GM12878 (cell line): ENCODE results near the gene TBRG4. TPM values are rescaled to one million over a fixed set of nuclear protein-coding genes. Genes with fewer than 3 reads are reported as not detected.

Experiments used
- ATAC-seq: fragments of 200-7000 bp; cut with Tn5 transposase; 3 replicates; pipeline ENCODE4 v1.9.1; 2020; ENCODE audit warnings: mild to moderate bottlenecking, moderate library complexity
- BruUV-seq: library from RNA; stranded (reverse); fragments of 400-500 nt; replicated peaks from 2 replicates; lab custom pipeline; 2021; lab: Mats Ljungman, UMichigan
- CTCF ChIA-PET: fragments of 300-600 bp; sonication (Branson Sonifier 250); formaldehyde crosslinking; extraction: SDS; loops from one replicate; lab custom pipeline; 2021; ENCODE audit warnings: inconsistent platforms; lab: Yijun Ruan, JAX
- POLR2A ChIA-PET: fragments of 350-600 bp; formaldehyde crosslinking; extraction: SDS; loops from one replicate; lab custom pipeline; 2021; ENCODE audit warnings: inconsistent platforms; lab: Charles Lee
- RAD21 ChIA-PET: fragments of 300-600 bp; sonication (Branson Sonifier 250); formaldehyde crosslinking; loops from one replicate; lab custom pipeline; 2023; ENCODE audit warnings: antibody characterized with exemption; ENCODE audit not compliant: unreplicated experiment; lab: Charles Lee
- SMC1A ChIA-PET: fragments of 300-600 bp; sonication (Branson Sonifier 250); formaldehyde crosslinking; loops from one replicate; lab custom pipeline; 2023; ENCODE audit not compliant: unreplicated experiment, uncharacterized antibody; lab: Charles Lee
- DNase-seq: peaks from one replicate; pipeline ENCODE4 v3.0.0-alpha.2; 2011; ENCODE audit warnings: low read depth, low spot score
- FAIRE-seq: peaks from 3 replicates; lab custom pipeline; 2011; peaks lifted over from hg19 to GRCh38; lab: Jason Lieb, UNC
- H2AFZ ChIP-seq: 2 replicates; pipeline ENCODE4 v1.6.0; 2011; ENCODE audit warnings: low read depth, low read length, control low read depth; ENCODE audit not compliant: control insufficient read depth
- H3K27ac ChIP-seq: 2 replicates; pipeline ENCODE4 v1.5.1; 2011; ENCODE audit warnings: control low read depth; ENCODE audit not compliant: control insufficient read depth, insufficient read depth
- H3K27me3 ChIP-seq, 2 experiments: replicated peaks in 1 of 2; 2 replicates each; pipeline versions ENCODE4 v1.6.0 to v1.6.1; 2011; ENCODE audit warnings: low read length in 1 of 2; ENCODE audit not compliant: control insufficient read depth in 2 of 2, insufficient read depth in 2 of 2
- H3K36me3 ChIP-seq, 2 experiments: 2 replicates each; pipeline ENCODE4 v1.5.1; 2011; ENCODE audit warnings: low read length in 1 of 2; ENCODE audit not compliant: control insufficient read depth in 2 of 2, insufficient read depth in 2 of 2
- H3K4me1 ChIP-seq: 2 replicates; pipeline ENCODE4 v1.6.1; 2011; ENCODE audit warnings: mild to moderate bottlenecking, low read length, moderate library complexity, mixed read lengths; ENCODE audit not compliant: control insufficient read depth, insufficient read depth
- H3K4me2 ChIP-seq: 2 replicates; pipeline ENCODE4 v1.6.0; 2011; ENCODE audit warnings: control low read depth; ENCODE audit not compliant: control insufficient read depth, insufficient read depth
- H3K4me3 ChIP-seq: fragments of 200-600 bp; sonication (generic); 2 replicates; pipeline ENCODE4 v1.5.1; 2016
- H3K79me2 ChIP-seq: 2 replicates; pipeline ENCODE4 v1.6.0; 2011; ENCODE audit warnings: low read length; ENCODE audit not compliant: control insufficient read depth, insufficient read depth
- H3K9ac ChIP-seq: 2 replicates; pipeline ENCODE4 v1.8.0; 2011; ENCODE audit warnings: low read length, control low read depth, mixed read lengths; ENCODE audit not compliant: control insufficient read depth, insufficient read depth
- H3K9me3 ChIP-seq: replicated peaks from 3 replicates; pipeline ENCODE4 v1.5.1; 2011; ENCODE audit warnings: mild to moderate bottlenecking, low read length; ENCODE audit not compliant: control insufficient read depth, insufficient read depth
- H4K20me1 ChIP-seq: 2 replicates; pipeline ENCODE4 v1.6.0; 2011; ENCODE audit not compliant: control insufficient read depth, insufficient read depth
- BCLAF1 ChIP-seq: fragments of 450-650 bp; IDR thresholded peaks from 2 replicates; pipeline ENCODE4 v1.6.1; 2017; ENCODE audit warnings: antibody characterized with exemption, mild to moderate bottlenecking, moderate library complexity
- E2F4 ChIP-seq: IDR thresholded peaks from 2 replicates; pipeline ENCODE4 v1.6.1; 2012; ENCODE audit warnings: low read depth, low read length, improper control_type of control experiment
- EED ChIP-seq: sonication (generic); IDR thresholded peaks from 2 replicates; pipeline ENCODE4 v1.6.1; 2016; ENCODE audit warnings: antibody characterized with exemption, low read depth
- HDAC2 ChIP-seq: fragments of 200-600 bp; sonication (generic); IDR thresholded peaks from 2 replicates; pipeline ENCODE4 v1.6.1; 2017
- IRF4 ChIP-seq: IDR thresholded peaks from 2 replicates; pipeline ENCODE4 v1.6.1; 2011; ENCODE audit warnings: low read depth, low read length
- PKNOX1 ChIP-seq: fragments of 450-650 bp; IDR thresholded peaks from 2 replicates; pipeline ENCODE4 v1.6.1; 2016; ENCODE audit warnings: mild to moderate bottlenecking
- POLR2AphosphoS2 ChIP-seq: IDR thresholded peaks from 2 replicates; pipeline ENCODE4 v1.6.1; 2011; ENCODE audit warnings: low read depth, mild to moderate bottlenecking, low read length, improper control_type of control experiment, moderate library complexity
- PRDM15 ChIP-seq: fragments of 450-650 bp; formaldehyde crosslinking; IDR thresholded peaks from 2 replicates; pipeline ENCODE4 v1.4.0; 2020; ENCODE audit warnings: mild to moderate bottlenecking, moderate library complexity
- RELA ChIP-seq: fragments of 450-650 bp; IDR thresholded peaks from 2 replicates; pipeline ENCODE4 v1.8.0; 2014; ENCODE audit warnings: borderline replicate concordance; ENCODE audit not compliant: partially characterized antibody
- REST ChIP-seq: IDR thresholded peaks from 2 replicates; pipeline ENCODE4 v1.6.1; 2012; ENCODE audit warnings: mild to moderate bottlenecking, low read depth, low read length
- SIX5 ChIP-seq: IDR thresholded peaks from 2 replicates; pipeline ENCODE4 v1.6.1; 2011; ENCODE audit warnings: mild to moderate bottlenecking, low read depth, low read length, moderate library complexity; ENCODE audit not compliant: severe bottlenecking
- ZNF24 ChIP-seq: fragments of 450-650 bp; IDR thresholded peaks from 2 replicates; pipeline ENCODE4 v1.6.1; 2017; ENCODE audit warnings: antibody characterized with exemption, mild to moderate bottlenecking
- WGBS: methylation state at CpG from one replicate; pipeline ENCODE4 v1.1.6; 2016; ENCODE audit warnings: low lambda C conversion rate; ENCODE audit not compliant: insufficient replicate concordance, insufficient coverage; ENCODE audit errors: missing lambda C conversion rate; 5-methylcytosine and 5-hydroxymethylcytosine counted together
- in situ Hi-C: fragments of 300-500 bp; cut with MboI; formaldehyde crosslinking; loops from 9 replicates; pipeline ENCODE4 v1.14.3; 2018; ENCODE audit warnings: mixed read lengths
- intact Hi-C: fragments of 100-400 bp; cut with micrococcal nuclease; formaldehyde crosslinking; loops from one replicate; pipeline ENCODE4 v1.14.2; 2022; ENCODE audit not compliant: unreplicated experiment
- polyA plus RNA-seq, 11 experiments: library from polyadenylated mRNA; depleted of rRNA in 4 of 11; unstranded in 6 of 11; stranded (reverse) in 5 of 11; fragments of >200 nt; fragmentation: Nextera tagmentation in 4 of 11; fragmentation: Illumina TruSeq in 1 of 11; extraction: Ambion mirVana in 4 of 11; extraction: Trizol in 1 of 11; gene quantifications; 1 replicate in 1 of 11; 2 replicates in 10 of 11; pipeline versions ENCODE4 v1.2.1 to v1.2.3, GENCODE V29; 2011 to 2016; ENCODE audit warnings: inconsistent platforms in 2 of 11, missing spikeins in 2 of 11, low read depth in 1 of 11
- total RNA-seq, 4 experiments: library from RNA; depleted of rRNA in 3 of 4; stranded (reverse); fragments of >200 nt in 3 of 4; fragmentation: Illumina TruSeq in 1 of 4; extraction: Trizol in 1 of 4; gene quantifications; 2 replicates each; pipeline versions ENCODE4 v1.2.1 to v1.2.3, GENCODE V29; 2013 to 2021

The TBRG4 gene
- total and polyA plus RNA-seq, 10 of the 15 experiments (the other 5 are each of a cell fraction or from before 2014, with no cell fraction given): 8.4 to 130 (median 118) TPM

GRCh38 chr7:45161138-45161537 lies 49.6 kb upstream of the TBRG4 start:
- no TSS peak for BruUV-seq
- intact Hi-C loops (no loop called here), in situ Hi-C loops (loop anchor here (25.0 kb wide), 1 partner anchor 701 kb away; the partner anchor contains the start of gene CCDC201)
- FAIRE-seq: no peak
- H3K9me3 ChIP-seq: no peaks in the 10 kb centered on the region; the same call in 2 of the 3 replicates
- H3K4me1 ChIP-seq: peaks cover 7% of the 10 kb centered on the region
- H3K79me2 ChIP-seq: no peaks in the 10 kb centered on the region
- WGBS: 73% methylated on average over 4 of the region's 4 CpGs
- DNase-seq: no peak
- no peaks in the 10 kb centered on the region for H3K36me3 ChIP-seq
- no peaks in the 10 kb centered on the region for H4K20me1 ChIP-seq
- no peak for ATAC-seq
- no peak overlapping the region for H2AFZ ChIP-seq
- CTCF ChIA-PET: interaction anchor here (0.9 kb wide), 1 partner anchor 12 kb away, joined by 3 read pairs; no protein-coding TSS in a partner anchor
- no peak overlapping the region for H3K9ac ChIP-seq
- peaks cover 3 to 5% of the 10 kb centered on the region in 2 experiments; a peak in 2 of 4 replicates for H3K27me3 ChIP-seq
- H3K4me2 ChIP-seq: no peak overlapping the region
- TF ChIP-seq HDAC2: no peak
- TF ChIP-seq REST: no peak
- TF ChIP-seq IRF4: no peak
- TF ChIP-seq ZNF24: no peak
- TF ChIP-seq RELA: no peak
- no peak for TF ChIP-seq POLR2AphosphoS2
- no peak for TF ChIP-seq BCLAF1
- no peak for TF ChIP-seq PRDM15 (CRISPR knock-in tag)
- TF ChIP-seq SIX5: no peak
- TF ChIP-seq PKNOX1: no peak
- TF ChIP-seq EED: no peak
- no peak for TF ChIP-seq E2F4
- no peak overlapping the region for H3K27ac ChIP-seq
- SMC1A ChIA-PET: no interaction called here
- POLR2A ChIA-PET: no interaction called here
- RAD21 ChIA-PET: interaction anchor here (0.6 kb wide), 1 partner anchor 730 kb away, joined by 3 read pairs; no protein-coding TSS in a partner anchor
- H3K4me3 ChIP-seq: no peak overlapping the region
